ENCODE data around the gene WDR74.

WDR74 gene

GRCh38 chr11:62852523-62853188, 13.3 kb upstream of the WDR74 start:
- DNase-seq (ENCODE audit: extremely low spot score): no peak
- ChIA-PET CTCF (interaction anchor here (0.8 to 1.7 kb wide), 7 partner anchors 9 to 240 kb away, joined by 3 to 6 read pairs (median 3); partner anchors contain the start of genes EML3, ROM1 and SLC3A2), POLR2A (interaction anchor here (0.7 to 9.0 kb wide), 4 partner anchors 9 to 66 kb away, joined by 3 to 236 read pairs (median 4); partner anchors contain the start of genes STX5 and WDR74)
- TF ChIP-seq, protein P1, sequence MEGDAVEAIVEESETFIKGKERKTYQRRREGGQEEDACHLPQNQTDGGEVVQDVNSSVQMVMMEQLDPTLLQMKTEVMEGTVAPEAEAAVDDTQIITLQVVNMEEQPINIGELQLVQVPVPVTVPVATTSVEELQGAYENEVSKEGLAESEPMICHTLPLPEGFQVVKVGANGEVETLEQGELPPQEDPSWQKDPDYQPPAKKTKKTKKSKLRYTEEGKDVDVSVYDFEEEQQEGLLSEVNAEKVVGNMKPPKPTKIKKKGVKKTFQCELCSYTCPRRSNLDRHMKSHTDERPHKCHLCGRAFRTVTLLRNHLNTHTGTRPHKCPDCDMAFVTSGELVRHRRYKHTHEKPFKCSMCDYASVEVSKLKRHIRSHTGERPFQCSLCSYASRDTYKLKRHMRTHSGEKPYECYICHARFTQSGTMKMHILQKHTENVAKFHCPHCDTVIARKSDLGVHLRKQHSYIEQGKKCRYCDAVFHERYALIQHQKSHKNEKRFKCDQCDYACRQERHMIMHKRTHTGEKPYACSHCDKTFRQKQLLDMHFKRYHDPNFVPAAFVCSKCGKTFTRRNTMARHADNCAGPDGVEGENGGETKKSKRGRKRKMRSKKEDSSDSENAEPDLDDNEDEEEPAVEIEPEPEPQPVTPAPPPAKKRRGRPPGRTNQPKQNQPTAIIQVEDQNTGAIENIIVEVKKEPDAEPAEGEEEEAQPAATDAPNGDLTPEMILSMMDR (IDR thresholded peaks at IDR 0.05; ENCODE audit: control extremely low read depth, extremely low read depth, low read depth, missing control alignments): no peak

- no peak for DNase-seq (ENCODE audit: extremely low spot score)
- ChIA-PET CTCF (interaction anchor here (0.9 to 1.7 kb wide), 4 partner anchors 10 to 66 kb away, joined by 3 to 6 read pairs (median 4); partner anchors contain the start of gene SLC3A2), POLR2A (interaction anchor here (0.5 to 9.0 kb wide), 7 partner anchors 10 to 1069 kb away, joined by 3 to 236 read pairs (median 3); partner anchors contain the start of genes STX5 and WDR74)
- TF ChIP-seq, protein P1 (IDR thresholded peaks at IDR 0.05; ENCODE audit: control extremely low read depth, extremely low read depth, low read depth, missing control alignments): no peak
These were observed 12.6 kb upstream of the WDR74 start for GRCh38 chr11:62851807-62852522.

- no peak for DNase-seq (ENCODE audit: extremely low spot score)
- ChIA-PET CTCF (interaction anchor here (0.9 to 1.7 kb wide), 5 partner anchors 11 to 65 kb away, joined by 3 to 6 read pairs (median 4); partner anchors contain the start of gene SLC3A2), POLR2A (interaction anchor here (0.5 to 9.0 kb wide), 9 partner anchors 11 to 1421 kb away, joined by 3 to 236 read pairs (median 3); partner anchors contain the start of genes POLR2G, SDHAF2 and WDR74)
- TF ChIP-seq, protein P1 (IDR thresholded peaks at IDR 0.05; ENCODE audit: control extremely low read depth, extremely low read depth, low read depth, missing control alignments): no peak
These were observed 11.8 kb upstream of the WDR74 start for GRCh38 chr11:62850911-62851806.

DNA sequence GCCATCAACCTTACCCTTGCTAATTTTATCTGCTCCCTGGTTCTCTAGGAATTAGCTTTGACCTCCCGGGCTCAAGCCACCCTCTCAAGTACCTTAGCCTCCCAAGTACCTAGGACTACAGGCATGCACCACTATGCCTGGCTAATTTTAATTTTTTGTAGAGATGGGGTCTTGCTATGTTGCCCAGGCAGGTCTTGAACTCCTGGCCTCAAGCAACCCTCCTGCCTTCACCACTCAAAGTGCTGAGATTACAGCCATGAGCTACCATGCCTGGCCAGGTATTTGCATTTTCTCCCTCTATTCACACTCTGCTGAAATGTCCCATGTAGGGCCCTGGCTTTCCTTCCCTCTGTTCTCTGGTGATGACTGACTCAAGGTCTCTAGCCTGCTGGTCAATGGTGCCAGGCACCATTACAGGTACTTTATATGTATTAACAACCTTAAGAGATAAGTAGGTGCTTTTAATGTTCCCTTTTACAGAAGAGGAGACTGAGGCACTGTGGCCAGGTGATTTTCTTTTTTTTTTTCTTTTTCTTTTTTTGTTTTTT, 8.5 kb upstream of the WDR74 start:
- TF ChIP-seq, protein P1 (IDR thresholded peaks at IDR 0.05; ENCODE audit: control extremely low read depth, extremely low read depth, low read depth, missing control alignments): no peak
- no peak for DNase-seq (ENCODE audit: extremely low spot score)
- CTCF ChIA-PET: interaction anchor here (1.3 kb wide), 1 partner anchor 33 kb away, joined by 4 read pairs; the partner anchor contains the start of gene SLC3A2
- POLR2A ChIA-PET: no interaction called here

DNA sequence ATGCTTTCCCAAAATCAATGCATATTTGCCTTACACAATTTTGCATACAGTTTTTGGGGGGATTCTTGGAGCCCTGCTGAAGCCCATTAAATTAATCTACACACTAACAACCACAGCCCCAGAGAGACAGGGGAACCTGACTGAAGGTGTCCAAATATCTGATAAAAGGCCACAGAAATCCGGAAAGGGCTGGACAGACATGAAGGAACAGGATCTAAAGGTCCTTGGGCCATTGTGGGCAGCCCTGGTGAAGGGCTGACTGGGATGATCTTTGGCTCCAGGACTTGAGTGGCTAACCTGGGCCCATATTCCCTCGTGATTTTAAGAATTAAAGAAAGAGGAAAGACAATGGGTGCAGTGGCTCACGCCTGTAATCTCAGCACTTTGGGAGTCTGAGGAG, 6.8 kb upstream of the WDR74 start:
- DNase-seq (ENCODE audit: extremely low spot score): no peak
- TF ChIP-seq, protein P1 (IDR thresholded peaks at IDR 0.05; ENCODE audit: control extremely low read depth, extremely low read depth, low read depth, missing control alignments): no peak
- CTCF ChIA-PET: interaction anchor here (5.1 kb wide), 1 partner anchor 9 kb away, joined by 16 read pairs; no protein-coding TSS in a partner anchor
- POLR2A ChIA-PET: interaction anchor here (3.3 kb wide), 1 partner anchor 9 kb away, joined by 24 read pairs; no protein-coding TSS in a partner anchor

Measured in GM10248 (cell line).